AG08395 (cell line): ENCODE results near the gene ROR2.
"Not testable (repeated sequence)": the region's sequence is repeated elsewhere in the genome, so short reads cannot be mapped to it uniquely, and the experiment has no call there.

Source experiments
- DNase-seq: peaks from one replicate; pipeline ENCODE4 v3.0.0; 2012; ENCODE audit warnings: mixed read lengths, low spot score

The ROR2 gene

GRCh38 chr9:91629718-91630117 lies 320.3 kb downstream of the ROR2 start:
- DNase-seq, result no peak

DNA sequence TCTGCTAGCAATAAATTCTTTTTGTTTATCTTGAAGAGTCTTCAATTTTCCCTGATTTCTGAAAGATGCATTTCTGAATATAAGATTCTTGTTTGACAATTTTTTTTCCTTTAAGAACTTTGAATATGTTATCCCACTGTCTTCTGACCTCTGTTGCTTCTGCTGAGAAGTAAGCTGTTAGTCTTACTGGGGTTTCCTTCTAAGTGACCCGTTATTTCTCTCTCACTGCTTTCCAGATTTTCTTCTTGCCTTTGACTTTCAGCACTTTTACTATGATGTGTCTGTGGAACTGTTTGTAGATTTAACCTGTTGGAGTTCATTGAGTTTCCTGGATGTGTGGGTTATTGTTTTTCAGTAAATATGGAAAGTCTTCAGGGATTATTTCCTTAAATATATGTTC lies 321.1 kb downstream of the ROR2 start:
- DNase-seq, result no peak

DNA sequence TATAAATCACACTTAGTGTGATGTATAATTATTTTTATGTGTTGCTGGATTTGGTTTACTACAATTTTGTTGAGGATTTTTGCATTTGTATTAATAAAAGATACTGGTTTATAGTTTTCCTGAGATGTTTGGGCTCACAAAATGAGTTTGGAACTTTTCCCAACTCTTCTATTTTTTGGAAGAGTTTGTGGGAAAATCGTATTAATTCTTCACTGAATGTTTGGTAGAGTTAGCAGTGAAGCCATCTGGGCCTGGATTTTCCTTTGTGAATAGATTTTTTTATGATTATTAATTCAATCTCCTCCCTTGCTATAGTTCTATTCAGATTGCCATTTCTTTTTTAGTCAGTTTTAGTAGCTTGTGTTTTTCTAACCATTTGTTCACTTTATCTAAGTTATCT lies 324.7 kb downstream of the ROR2 start:
- DNase-seq, result no peak

DNA sequence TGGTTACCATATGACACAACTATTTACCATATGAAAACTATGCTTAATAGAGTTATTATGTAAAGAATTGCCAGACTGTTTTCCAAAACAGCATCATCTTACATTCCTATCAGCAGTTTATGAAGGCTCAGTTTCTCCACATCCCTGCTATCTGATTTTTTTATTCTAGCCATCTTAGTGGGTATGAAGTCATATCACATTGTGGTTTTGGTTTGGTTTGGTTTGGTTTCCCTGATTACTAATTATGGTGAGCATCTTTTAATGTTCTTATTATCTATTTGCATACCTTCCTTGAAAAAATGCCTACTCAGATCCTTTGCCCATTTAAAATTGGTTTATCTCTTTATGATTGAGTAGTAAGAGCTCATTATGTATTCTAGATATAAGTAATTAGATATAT lies 327.0 kb downstream of the ROR2 start:
- DNase-seq, result no peak

DNA sequence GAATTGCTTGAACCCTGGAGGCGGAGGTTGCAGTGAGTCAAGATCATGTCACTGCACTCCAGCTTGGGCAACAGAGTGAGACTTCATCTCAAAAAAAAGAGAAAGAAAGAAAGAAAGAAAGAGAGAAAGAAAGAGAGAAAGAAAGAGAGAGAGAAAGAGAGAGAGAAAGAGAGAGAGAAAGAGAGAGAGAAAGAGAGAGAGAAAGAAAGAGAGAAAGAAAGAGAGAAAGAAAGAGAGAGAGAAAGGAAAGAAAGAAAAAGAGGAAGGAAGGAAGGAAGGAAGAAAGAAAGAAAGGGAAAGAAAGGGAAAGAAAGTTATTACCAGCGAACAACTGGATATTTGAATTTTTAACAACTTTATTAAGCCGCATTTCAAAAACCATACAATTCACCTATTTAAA lies 327.9 kb downstream of the ROR2 start:
- not testable (repeated sequence) for DNase-seq

DNA sequence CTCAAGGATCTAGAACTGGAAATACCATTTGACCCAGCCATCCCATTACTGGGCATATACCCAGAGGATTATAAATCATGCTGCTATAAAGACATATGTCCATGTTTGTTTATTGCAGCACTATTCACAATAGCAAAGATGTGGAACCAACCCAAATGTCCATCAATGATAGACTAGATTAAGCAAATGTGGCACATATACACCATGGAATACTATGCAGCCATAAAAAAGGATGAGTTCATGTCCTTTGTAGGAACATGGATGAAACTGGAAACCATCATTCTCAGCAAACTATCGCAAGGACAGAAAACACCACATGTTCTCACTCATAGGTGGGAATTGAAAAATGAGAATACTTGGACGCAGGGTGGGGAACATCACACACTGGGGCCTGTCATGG lies 336.0 kb downstream of the ROR2 start:
- not testable (repeated sequence) for DNase-seq

- DNase-seq, result no peak
Measured at GRCh38 chr9:91611582-91611981, 338.4 kb downstream of the ROR2 start.

DNA sequence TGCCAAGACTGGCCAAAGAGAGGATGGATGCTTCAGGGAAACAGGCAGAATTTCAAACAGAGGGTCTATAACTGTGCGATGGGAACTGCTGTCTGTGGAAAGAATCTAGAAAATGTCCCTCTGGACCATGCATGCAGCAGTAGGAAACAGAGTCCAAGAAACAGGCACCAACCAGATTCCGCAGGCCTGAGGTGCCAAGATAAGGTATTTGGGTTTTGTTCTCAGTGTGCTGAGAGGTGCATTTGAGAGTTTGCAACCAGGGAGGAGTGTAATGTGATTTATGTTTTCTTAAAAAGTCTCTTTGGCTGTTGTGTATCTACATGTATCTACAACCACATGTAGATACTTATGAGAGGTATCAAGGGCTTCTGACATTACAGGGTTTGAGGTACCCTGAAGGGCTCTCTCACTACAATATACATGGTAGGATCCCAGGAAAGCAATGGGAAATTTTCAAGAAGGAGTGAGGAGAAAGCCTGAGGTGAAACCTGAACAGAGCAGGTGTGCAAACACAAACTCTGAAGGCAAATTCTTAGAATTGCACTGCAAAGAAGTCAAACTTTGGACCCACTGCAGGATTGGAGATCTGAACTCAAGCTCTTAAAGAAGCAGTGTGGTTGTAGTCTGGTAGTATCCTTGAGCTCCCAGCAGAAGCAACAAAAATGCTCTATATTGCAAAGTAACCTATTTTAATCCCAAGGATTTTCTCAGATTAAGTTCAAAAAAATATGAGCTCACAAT lies 343.6 kb downstream of the ROR2 start:
- DNase-seq, result no peak

- DNase-seq, result no peak
Measured at GRCh38 chr9:91604451-91605179, 345.4 kb downstream of the ROR2 start.

DNA sequence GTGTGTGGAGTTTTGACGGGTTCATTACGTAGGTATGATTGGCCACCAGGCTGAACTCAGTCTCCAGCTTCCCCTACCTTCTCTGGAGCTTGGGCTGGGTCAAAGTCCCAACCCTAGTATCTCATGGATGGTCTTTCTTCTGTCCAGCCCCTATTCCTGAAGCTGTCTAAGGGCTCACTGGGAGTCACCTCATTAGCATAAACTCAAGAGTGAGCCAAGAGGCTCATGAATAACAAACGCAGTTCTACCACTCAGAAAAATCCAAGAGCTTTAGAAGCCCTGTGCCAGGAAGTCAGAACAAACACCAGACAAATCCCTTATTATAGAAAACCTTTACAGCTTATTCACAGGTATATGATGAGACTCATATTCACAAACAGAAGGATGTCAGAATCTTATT lies 346.1 kb downstream of the ROR2 start:
- DNase-seq, result no peak

- no peak for DNase-seq
Measured at GRCh38 chr9:91599564-91599963, 350.5 kb downstream of the ROR2 start.

DNA sequence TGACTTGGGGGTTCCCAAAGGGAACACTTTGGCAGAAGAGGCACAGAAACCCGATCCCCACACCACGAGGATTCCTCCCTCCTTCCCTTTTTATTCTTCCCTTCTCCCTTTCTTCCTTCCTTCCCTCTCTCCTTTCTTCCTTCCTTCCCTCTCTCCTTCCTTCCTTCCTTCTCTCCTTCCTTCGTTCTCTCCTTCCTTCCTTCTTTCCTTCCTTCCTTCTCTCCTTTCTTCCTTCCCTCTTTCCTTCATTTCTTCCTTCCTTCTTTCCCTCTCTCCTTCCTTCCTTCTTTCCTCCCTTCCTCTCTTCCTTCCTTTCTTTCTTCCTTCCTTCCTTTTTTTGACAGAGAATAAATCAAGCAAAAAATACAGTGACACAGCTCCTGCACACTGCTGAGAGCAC lies 358.4 kb downstream of the ROR2 start:
- no peak for DNase-seq

GRCh38 chr9:91589101-91589553 lies 360.9 kb downstream of the ROR2 start:
- DNase-seq, result no peak

DNA sequence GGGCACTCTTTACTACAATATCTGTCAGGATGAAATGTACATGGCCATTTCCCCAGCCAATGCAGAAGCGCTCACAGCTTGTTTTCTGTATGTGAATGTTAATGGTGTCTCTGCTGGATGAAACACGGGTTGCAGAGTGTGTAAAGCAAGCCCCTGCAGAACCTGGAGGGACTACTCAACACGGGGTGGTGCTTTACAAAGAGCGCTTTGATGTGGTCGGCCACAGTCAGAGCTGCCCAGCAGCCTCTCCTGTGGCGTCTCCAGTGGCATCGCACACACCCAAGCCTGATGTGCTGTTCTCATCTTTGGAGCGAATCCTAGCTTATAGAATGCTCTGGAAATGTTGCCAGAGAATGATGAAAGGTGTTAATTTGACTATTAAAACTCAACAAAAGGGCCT lies 363.7 kb downstream of the ROR2 start:
- no peak for DNase-seq

- DNase-seq, result no peak
Measured at GRCh38 chr9:91583966-91584365, 366.1 kb downstream of the ROR2 start.

GRCh38 chr9:91583161-91583875 lies 366.7 kb downstream of the ROR2 start:
- no peak for DNase-seq

DNA sequence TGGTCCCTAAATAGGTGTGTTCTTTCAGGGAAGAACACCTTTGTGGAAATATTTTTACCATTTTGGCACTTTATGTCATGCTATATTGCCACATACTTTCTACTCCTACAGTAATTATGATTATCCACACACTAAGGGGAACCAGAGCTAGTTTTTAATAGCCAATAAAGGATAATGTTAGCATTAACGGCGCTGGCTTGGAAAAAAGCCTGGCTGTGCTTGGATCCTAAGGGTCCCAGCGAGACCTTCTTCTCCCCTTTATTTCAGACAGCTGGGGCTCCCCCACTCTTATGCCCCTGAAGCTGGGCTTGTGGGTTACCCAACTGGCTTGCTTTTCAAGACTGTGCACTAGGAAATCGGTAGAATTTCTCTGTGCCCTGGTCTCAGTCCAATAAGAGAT lies 367.8 kb downstream of the ROR2 start:
- DNase-seq, result no peak

DNA sequence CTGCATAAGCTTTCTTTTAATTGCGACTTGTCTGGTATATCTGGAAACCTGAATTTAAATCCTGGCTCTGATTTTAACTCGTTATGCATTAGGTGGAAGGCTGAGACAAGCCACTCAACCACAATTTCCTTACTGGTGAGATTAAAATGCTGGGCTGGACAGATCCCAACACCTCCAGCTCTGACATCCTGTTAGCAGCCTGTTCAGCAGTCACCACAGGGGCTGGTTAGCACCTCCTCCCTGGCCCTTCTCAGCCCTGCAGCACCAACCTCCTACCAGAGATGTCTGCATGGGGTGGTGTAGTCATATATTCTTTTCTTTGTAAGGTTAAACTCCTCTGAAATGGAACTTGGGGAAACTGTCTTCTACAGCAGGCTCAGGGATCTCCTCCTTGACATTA lies 369.9 kb downstream of the ROR2 start:
- DNase-seq, result peak; percentile 69

DNA sequence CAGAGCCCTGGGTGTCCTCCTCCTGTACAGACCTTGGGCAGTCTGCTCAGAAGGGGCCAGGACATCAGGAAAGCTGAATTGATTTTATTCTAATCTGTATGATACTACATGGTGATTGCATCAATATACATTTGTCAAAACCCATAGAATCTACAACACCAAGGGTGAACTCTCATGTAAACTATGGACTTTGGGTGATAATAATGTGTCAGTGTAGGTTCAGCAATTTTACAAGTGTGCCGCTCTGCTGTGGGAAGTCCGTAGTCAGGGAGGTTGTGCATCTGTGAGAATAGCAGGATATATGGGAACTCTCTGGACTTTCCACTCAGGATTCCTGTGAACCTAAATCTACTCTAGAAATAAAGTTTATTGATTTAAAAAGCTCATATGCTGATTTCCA lies 371.1 kb downstream of the ROR2 start:
- no peak for DNase-seq

- DNase-seq, result no peak
Measured at GRCh38 chr9:91577633-91578061, 372.4 kb downstream of the ROR2 start.

GRCh38 chr9:91572811-91573210 lies 377.2 kb downstream of the ROR2 start:
- DNase-seq, result no peak

GRCh38 chr9:91572044-91572443 lies 378.0 kb downstream of the ROR2 start:
- DNase-seq, result no peak

GRCh38 chr9:91571036-91571435 lies 379.0 kb downstream of the ROR2 start:
- no peak for DNase-seq
